ENCODE measurements around the gene ZBTB45.

ZBTB45 gene

GRCh38 chr19:58557221-58558065 lies 37.8 kb upstream of the ZBTB45 start:
- H3F3A ChIP-seq (ENCODE audit: low read depth) = peaks cover 20% of the 10 kb centered on the region; the same call in 1 of the 2 replicates
- H4K20me1 ChIP-seq (ENCODE audit: insufficient read depth, low read length, poor library complexity, severe bottlenecking) = peaks cover 46% of the 10 kb centered on the region
- H3K36me3 ChIP-seq (ENCODE audit: insufficient read depth, low read length) = peaks cover 15% of the 10 kb centered on the region; the same call in 1 of the 2 replicates
- H3K9ac ChIP-seq (ENCODE audit: low read depth, low read length, poor library complexity, severe bottlenecking) = peak overlapping the region; percentile 99
- H3K4me1 ChIP-seq (ENCODE audit: insufficient read depth, low read length, poor library complexity, severe bottlenecking) = peaks cover 42% of the 10 kb centered on the region
- no peak for TF ChIP-seq CTCF (conservative IDR thresholded peaks at IDR 0.05; ENCODE audit: low read length)
- no peak for TF ChIP-seq EZH2phosphoT487 (IDR thresholded peaks at IDR 0.05; ENCODE audit: borderline replicate concordance)
- H2AFZ ChIP-seq (ENCODE audit: low read length) = no peak overlapping the region
- peak overlapping the region; percentile 86 for H3K4me2 ChIP-seq (ENCODE audit: low read depth, low read length, poor library complexity, severe bottlenecking)
- peak overlapping the region; percentile 90 for H3K4me3 ChIP-seq (ENCODE audit: low read length, poor library complexity, severe bottlenecking)
- no peaks in the 10 kb centered on the region for H3K9me2 ChIP-seq (replicated peaks; ENCODE audit: low read depth, low read length)
- peaks cover 66% of the 10 kb centered on the region for H3K79me2 ChIP-seq (ENCODE audit: insufficient read depth, low read length)
- no peaks in the 10 kb centered on the region for H3K9me3 ChIP-seq (ENCODE audit: insufficient read depth, low read depth, low read length)
- H3K27me3 ChIP-seq (ENCODE audit: insufficient read depth, low read length, poor library complexity, severe bottlenecking) = no peaks in the 10 kb centered on the region

- Histone ChIP-seq H3F3A (ENCODE audit: low read depth) (peaks cover 26% of the 10 kb centered on the region; the same call in 1 of the 2 replicates), H3K4me3 (ENCODE audit: low read length, poor library complexity, severe bottlenecking) (peak overlapping the region; percentile 90), H3K4me1 (ENCODE audit: insufficient read depth, low read length, poor library complexity, severe bottlenecking) (peaks cover 42% of the 10 kb centered on the region)
Measured at GRCh38 chr19:58556622-58557220, 37.1 kb upstream of the ZBTB45 start.

More at GRCh38 chr19:58556622-58557220, 37.1 kb upstream of the ZBTB45 start:
- Histone ChIP-seq H3K9me2 (replicated peaks; ENCODE audit: low read depth, low read length) (no peaks in the 10 kb centered on the region), H3K9ac (ENCODE audit: low read depth, low read length, poor library complexity, severe bottlenecking) (peak overlapping the region; percentile 99), H2AFZ (ENCODE audit: low read length) (no peak overlapping the region), H3K27me3 (ENCODE audit: insufficient read depth, low read length, poor library complexity, severe bottlenecking) (no peaks in the 10 kb centered on the region), H3K9me3 (ENCODE audit: insufficient read depth, low read depth, low read length) (no peaks in the 10 kb centered on the region), H3K79me2 (ENCODE audit: insufficient read depth, low read length) (peaks cover 73% of the 10 kb centered on the region), H3K36me3 (ENCODE audit: insufficient read depth, low read length) (peaks cover 22% of the 10 kb centered on the region; the same call in 1 of the 2 replicates), H4K20me1 (ENCODE audit: insufficient read depth, low read length, poor library complexity, severe bottlenecking) (peaks cover 52% of the 10 kb centered on the region), H3K4me2 (ENCODE audit: low read depth, low read length, poor library complexity, severe bottlenecking) (peak overlapping the region; percentile 86)
- TF ChIP-seq CTCF (conservative IDR thresholded peaks at IDR 0.05; ENCODE audit: low read length) = no peak
- no peak for TF ChIP-seq EZH2phosphoT487 (IDR thresholded peaks at IDR 0.05; ENCODE audit: borderline replicate concordance)
